Measurements from ENCODE around the gene PYGO2. TPM values are rescaled to one million over a fixed set of nuclear protein-coding genes. Genes with fewer than 3 reads are reported as not detected.

PYGO2 gene
- total RNA-seq, 4 donors from 2014 or later, result 13.4 to 23.9 (median 14.8) TPM

- no peak for TF ChIP-seq CTCF (IDR thresholded peaks at IDR 0.05; ENCODE audit: low read depth)
Observed at GRCh38 chr1:154982897-154983648, 21.5 kb upstream of the PYGO2 start, which contains the start of gene FLAD1. TSS of gene FLAD1 (plus strand) at chr1:154983344. CDS start at chr1:154983695, 351 bp downstream.

- no peak for TF ChIP-seq CTCF (IDR thresholded peaks at IDR 0.05; ENCODE audit: low read depth)
Observed at GRCh38 chr1:154982341-154982740, 20.8 kb upstream of the PYGO2 start.

- no peak for TF ChIP-seq CTCF (IDR thresholded peaks at IDR 0.05; ENCODE audit: low read depth)
Observed at GRCh38 chr1:154978360-154978759, 16.8 kb upstream of the PYGO2 start.

- no peak for TF ChIP-seq CTCF (IDR thresholded peaks at IDR 0.05; ENCODE audit: low read depth)
Observed at GRCh38 chr1:154975409-154976059, 14.0 kb upstream of the PYGO2 start.

GRCh38 chr1:154974808-154975408 is 13.3 kb upstream of the PYGO2 start:
- TF ChIP-seq CTCF (IDR thresholded peaks at IDR 0.05; ENCODE audit: low read depth), result no peak

- no peak for TF ChIP-seq CTCF (IDR thresholded peaks at IDR 0.05; ENCODE audit: low read depth)
Observed at GRCh38 chr1:154974102-154974807, 12.7 kb upstream of the PYGO2 start, which contains the start of gene CKS1B. TSS of gene CKS1B (plus strand) at chr1:154974681. CDS start at chr1:154974746, 65 bp downstream.
